GM12878 (cell line): Measurements from ENCODE around the gene SLC43A3. TPM values are rescaled to one million over a fixed set of nuclear protein-coding genes. Genes with fewer than 3 reads are reported as not detected.

Experiments used
- ATAC-seq: fragments of 200-7000 bp; cut with Tn5 transposase; 3 replicates; pipeline ENCODE4 v1.9.1; 2020; ENCODE audit warnings: mild to moderate bottlenecking, moderate library complexity
- BruUV-seq: library from RNA; stranded (reverse); fragments of 400-500 nt; replicated peaks from 2 replicates; lab custom pipeline; 2021; lab: Mats Ljungman, UMichigan
- CTCF ChIA-PET: fragments of 300-600 bp; sonication (Branson Sonifier 250); formaldehyde crosslinking; extraction: SDS; loops from one replicate; lab custom pipeline; 2021; ENCODE audit warnings: inconsistent platforms; lab: Yijun Ruan, JAX
- POLR2A ChIA-PET: fragments of 350-600 bp; formaldehyde crosslinking; extraction: SDS; loops from one replicate; lab custom pipeline; 2021; ENCODE audit warnings: inconsistent platforms; lab: Charles Lee
- RAD21 ChIA-PET: fragments of 300-600 bp; sonication (Branson Sonifier 250); formaldehyde crosslinking; loops from one replicate; lab custom pipeline; 2023; ENCODE audit warnings: antibody characterized with exemption; ENCODE audit not compliant: unreplicated experiment; lab: Charles Lee
- SMC1A ChIA-PET: fragments of 300-600 bp; sonication (Branson Sonifier 250); formaldehyde crosslinking; loops from one replicate; lab custom pipeline; 2023; ENCODE audit not compliant: unreplicated experiment, uncharacterized antibody; lab: Charles Lee
- DNase-seq: peaks from one replicate; pipeline ENCODE4 v3.0.0-alpha.2; 2011; ENCODE audit warnings: low read depth, low spot score
- FAIRE-seq: peaks from 3 replicates; lab custom pipeline; 2011; peaks lifted over from hg19 to GRCh38; lab: Jason Lieb, UNC
- H2AFZ ChIP-seq: 2 replicates; pipeline ENCODE4 v1.6.0; 2011; ENCODE audit warnings: low read depth, low read length, control low read depth; ENCODE audit not compliant: control insufficient read depth
- H3K27ac ChIP-seq: 2 replicates; pipeline ENCODE4 v1.5.1; 2011; ENCODE audit warnings: control low read depth; ENCODE audit not compliant: control insufficient read depth, insufficient read depth
- H3K27me3 ChIP-seq, 2 experiments: replicated peaks in 1 of 2; 2 replicates each; pipeline versions ENCODE4 v1.6.0 to v1.6.1; 2011; ENCODE audit warnings: low read length in 1 of 2; ENCODE audit not compliant: control insufficient read depth in 2 of 2, insufficient read depth in 2 of 2
- H3K36me3 ChIP-seq, 2 experiments: 2 replicates each; pipeline ENCODE4 v1.5.1; 2011; ENCODE audit warnings: low read length in 1 of 2; ENCODE audit not compliant: control insufficient read depth in 2 of 2, insufficient read depth in 2 of 2
- H3K4me1 ChIP-seq: 2 replicates; pipeline ENCODE4 v1.6.1; 2011; ENCODE audit warnings: mild to moderate bottlenecking, low read length, moderate library complexity, mixed read lengths; ENCODE audit not compliant: control insufficient read depth, insufficient read depth
- H3K4me2 ChIP-seq: 2 replicates; pipeline ENCODE4 v1.6.0; 2011; ENCODE audit warnings: control low read depth; ENCODE audit not compliant: control insufficient read depth, insufficient read depth
- H3K4me3 ChIP-seq: fragments of 200-600 bp; sonication (generic); 2 replicates; pipeline ENCODE4 v1.5.1; 2016
- H3K79me2 ChIP-seq: 2 replicates; pipeline ENCODE4 v1.6.0; 2011; ENCODE audit warnings: low read length; ENCODE audit not compliant: control insufficient read depth, insufficient read depth
- H3K9ac ChIP-seq: 2 replicates; pipeline ENCODE4 v1.8.0; 2011; ENCODE audit warnings: low read length, control low read depth, mixed read lengths; ENCODE audit not compliant: control insufficient read depth, insufficient read depth
- H3K9me3 ChIP-seq: replicated peaks from 3 replicates; pipeline ENCODE4 v1.5.1; 2011; ENCODE audit warnings: mild to moderate bottlenecking, low read length; ENCODE audit not compliant: control insufficient read depth, insufficient read depth
- H4K20me1 ChIP-seq: 2 replicates; pipeline ENCODE4 v1.6.0; 2011; ENCODE audit not compliant: control insufficient read depth, insufficient read depth
- HCFC1 ChIP-seq: fragments of 150-350 bp; IDR thresholded peaks from 2 replicates; pipeline ENCODE4 v1.6.1; 2014; ENCODE audit warnings: low read length
- HDGF ChIP-seq: fragments of 450-650 bp; IDR thresholded peaks from 2 replicates; pipeline ENCODE4 v1.6.1; 2016; ENCODE audit warnings: antibody characterized with exemption
- NR2C1 ChIP-seq: fragments of 450-650 bp; IDR thresholded peaks from 2 replicates; pipeline ENCODE4 v1.6.1; 2017; ENCODE audit warnings: antibody characterized with exemption, mild to moderate bottlenecking, moderate library complexity
- NR2C2 ChIP-seq: IDR thresholded peaks from 2 replicates; pipeline ENCODE4 v1.6.1; 2011; ENCODE audit warnings: borderline replicate concordance, low read depth; ENCODE audit not compliant: control insufficient read depth, insufficient read length
- PML ChIP-seq: IDR thresholded peaks from 2 replicates; pipeline ENCODE4 v1.6.1; 2012; ENCODE audit warnings: low read length, inconsistent platforms
- SUPT20H ChIP-seq: IDR thresholded peaks from 2 replicates; pipeline ENCODE4 v1.6.1; 2011; ENCODE audit warnings: low read depth, mild to moderate bottlenecking, low read length, moderate library complexity, borderline replicate concordance; ENCODE audit not compliant: control insufficient read depth
- WGBS: methylation state at CpG from one replicate; pipeline ENCODE4 v1.1.6; 2016; ENCODE audit warnings: low lambda C conversion rate; ENCODE audit not compliant: insufficient replicate concordance, insufficient coverage; ENCODE audit errors: missing lambda C conversion rate; 5-methylcytosine and 5-hydroxymethylcytosine counted together
- in situ Hi-C: fragments of 300-500 bp; cut with MboI; formaldehyde crosslinking; loops from 9 replicates; pipeline ENCODE4 v1.14.3; 2018; ENCODE audit warnings: mixed read lengths
- intact Hi-C: fragments of 100-400 bp; cut with micrococcal nuclease; formaldehyde crosslinking; loops from one replicate; pipeline ENCODE4 v1.14.2; 2022; ENCODE audit not compliant: unreplicated experiment
- polyA plus RNA-seq, 11 experiments: library from polyadenylated mRNA; depleted of rRNA in 4 of 11; unstranded in 6 of 11; stranded (reverse) in 5 of 11; fragments of >200 nt; fragmentation: Nextera tagmentation in 4 of 11; fragmentation: Illumina TruSeq in 1 of 11; extraction: Ambion mirVana in 4 of 11; extraction: Trizol in 1 of 11; gene quantifications; 1 replicate in 1 of 11; 2 replicates in 10 of 11; pipeline versions ENCODE4 v1.2.1 to v1.2.3, GENCODE V29; 2011 to 2016; ENCODE audit warnings: inconsistent platforms in 2 of 11, missing spikeins in 2 of 11, low read depth in 1 of 11
- total RNA-seq, 4 experiments: library from RNA; depleted of rRNA in 3 of 4; stranded (reverse); fragments of >200 nt in 3 of 4; fragmentation: Illumina TruSeq in 1 of 4; extraction: Trizol in 1 of 4; gene quantifications; 2 replicates each; pipeline versions ENCODE4 v1.2.1 to v1.2.3, GENCODE V29; 2013 to 2021
- TF ChIP-seq, protein P1 (sequence below): fragments of 450-650 bp; IDR thresholded peaks from 2 replicates; pipeline ENCODE4 v1.6.1; 2017; ENCODE audit warnings: mild to moderate bottlenecking, moderate library complexity
- TF ChIP-seq, protein P2 (sequence below): fragments of 450-650 bp; conservative IDR thresholded peaks from 2 replicates; pipeline ENCODE4 v1.6.1; 2017; ENCODE audit warnings: mild to moderate bottlenecking, moderate library complexity
- TF ChIP-seq, protein P3 (sequence below): IDR thresholded peaks from 2 replicates; pipeline ENCODE4 v1.6.1; 2012; ENCODE audit warnings: low read depth, low read length, improper control_type of control experiment

The SLC43A3 gene
- total and polyA plus RNA-seq, 10 of the 15 experiments (the other 5 are each of a cell fraction or from before 2014, with no cell fraction given) = 37.5 to 237 (median 132) TPM

DNA sequence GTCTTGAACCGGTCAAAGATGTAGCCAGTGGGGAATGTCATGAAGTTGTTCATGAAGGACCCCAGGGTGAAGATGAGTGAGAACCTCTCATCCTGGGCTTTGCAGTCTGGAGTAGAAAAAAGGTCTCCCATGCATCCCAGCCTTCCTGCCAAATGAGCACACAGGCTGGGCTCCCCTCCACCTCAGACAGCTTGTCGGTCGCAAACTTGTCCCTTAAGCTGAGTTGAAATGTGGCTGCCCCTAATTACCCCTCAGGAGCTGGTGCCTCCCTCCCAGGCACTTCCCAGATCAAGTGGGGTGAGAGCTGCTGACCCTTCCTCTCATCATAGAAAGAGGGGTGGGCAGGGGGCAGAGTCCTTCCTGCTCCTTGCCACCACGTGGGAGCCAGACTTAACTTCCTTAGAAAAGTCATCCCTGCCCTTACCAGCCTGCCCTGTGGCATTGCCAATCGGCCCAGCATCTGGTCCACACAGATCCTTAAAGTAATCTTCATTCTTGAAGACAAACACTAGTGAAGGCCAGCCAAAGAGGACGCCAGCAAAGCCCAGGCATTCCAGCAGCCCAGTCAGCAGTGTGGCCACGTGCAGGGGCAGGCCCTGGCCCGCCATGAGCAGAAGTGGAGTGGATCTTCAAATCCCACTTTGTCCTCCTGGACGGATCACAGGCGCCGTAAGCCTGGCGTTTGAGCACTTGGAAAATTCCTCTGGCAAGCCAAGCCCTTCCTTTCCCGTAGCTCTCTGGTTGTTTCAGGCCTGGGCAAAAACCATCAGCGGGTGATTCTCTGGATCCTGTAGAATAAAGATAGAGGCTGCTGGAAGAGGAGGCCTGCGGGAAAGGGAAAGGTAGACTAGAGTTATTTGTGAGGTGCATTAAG is 1.1 kb downstream of the SLC43A3 start (continued):
- TF ChIP-seq, protein P1, sequence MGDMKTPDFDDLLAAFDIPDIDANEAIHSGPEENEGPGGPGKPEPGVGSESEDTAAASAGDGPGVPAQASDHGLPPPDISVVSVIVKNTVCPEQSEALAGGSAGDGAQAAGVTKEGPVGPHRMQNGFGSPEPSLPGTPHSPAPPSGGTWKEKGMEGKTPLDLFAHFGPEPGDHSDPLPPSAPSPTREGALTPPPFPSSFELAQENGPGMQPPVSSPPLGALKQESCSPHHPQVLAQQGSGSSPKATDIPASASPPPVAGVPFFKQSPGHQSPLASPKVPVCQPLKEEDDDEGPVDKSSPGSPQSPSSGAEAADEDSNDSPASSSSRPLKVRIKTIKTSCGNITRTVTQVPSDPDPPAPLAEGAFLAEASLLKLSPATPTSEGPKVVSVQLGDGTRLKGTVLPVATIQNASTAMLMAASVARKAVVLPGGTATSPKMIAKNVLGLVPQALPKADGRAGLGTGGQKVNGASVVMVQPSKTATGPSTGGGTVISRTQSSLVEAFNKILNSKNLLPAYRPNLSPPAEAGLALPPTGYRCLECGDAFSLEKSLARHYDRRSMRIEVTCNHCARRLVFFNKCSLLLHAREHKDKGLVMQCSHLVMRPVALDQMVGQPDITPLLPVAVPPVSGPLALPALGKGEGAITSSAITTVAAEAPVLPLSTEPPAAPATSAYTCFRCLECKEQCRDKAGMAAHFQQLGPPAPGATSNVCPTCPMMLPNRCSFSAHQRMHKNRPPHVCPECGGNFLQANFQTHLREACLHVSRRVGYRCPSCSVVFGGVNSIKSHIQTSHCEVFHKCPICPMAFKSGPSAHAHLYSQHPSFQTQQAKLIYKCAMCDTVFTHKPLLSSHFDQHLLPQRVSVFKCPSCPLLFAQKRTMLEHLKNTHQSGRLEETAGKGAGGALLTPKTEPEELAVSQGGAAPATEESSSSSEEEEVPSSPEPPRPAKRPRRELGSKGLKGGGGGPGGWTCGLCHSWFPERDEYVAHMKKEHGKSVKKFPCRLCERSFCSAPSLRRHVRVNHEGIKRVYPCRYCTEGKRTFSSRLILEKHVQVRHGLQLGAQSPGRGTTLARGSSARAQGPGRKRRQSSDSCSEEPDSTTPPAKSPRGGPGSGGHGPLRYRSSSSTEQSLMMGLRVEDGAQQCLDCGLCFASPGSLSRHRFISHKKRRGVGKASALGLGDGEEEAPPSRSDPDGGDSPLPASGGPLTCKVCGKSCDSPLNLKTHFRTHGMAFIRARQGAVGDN = peak; percentile 91
- TF ChIP-seq HCFC1 (no peak), PML (no peak)

GRCh38 chr11:57424792-57425564 is 1.9 kb downstream of the SLC43A3 start:
- FAIRE-seq (peak; percentile 96), DNase-seq (peak; percentile 95), ATAC-seq (peak; percentile 88)
- Histone ChIP-seq H2AFZ (peak overlapping the region; percentile 9), H3K27ac (peak overlapping the region; percentile 97), H3K27me3 (no peaks in the 10 kb centered on the region), H3K4me1 (peaks cover 39% of the 10 kb centered on the region), H3K9ac (peak overlapping the region; percentile 94), H3K4me3 (peak overlapping the region; percentile 88), H3K79me2 (peaks cover 68% of the 10 kb centered on the region), H3K4me2 (peak overlapping the region; percentile 99), H3K9me3 (no peaks in the 10 kb centered on the region), H4K20me1 (peaks cover 3% of the 10 kb centered on the region; the same call in 1 of the 2 replicates), H3K36me3 (peaks cover 12 to 24% of the 10 kb centered on the region in 2 experiments)
- WGBS = under 1% methylated on average over 15 of the region's 15 CpGs
- RAD21 ChIA-PET = interaction anchor here (1.5 to 3.3 kb wide), 4 partner anchors 18 to 100 kb away, joined by 5 to 21 read pairs (median 10); no protein-coding TSS in a partner anchor
- POLR2A ChIA-PET = interaction anchor here (0.6 to 3.3 kb wide), 6 partner anchors 9 to 100 kb away, joined by 3 to 22 read pairs (median 9); partner anchors contain the start of gene TNKS1BP1
- BruUV-seq = TSS peak; percentile 92
- in situ Hi-C loops (no loop called here), intact Hi-C loops (loop anchor here (1.0 to 5.0 kb wide), 3 partner anchors 19 to 232 kb away; partner anchors contain the start of gene CLP1)
- SMC1A ChIA-PET = interaction anchor here (0.6 to 1.5 kb wide), 2 partner anchors 33 to 60 kb away, joined by 3 to 4 read pairs; no protein-coding TSS in a partner anchor
- CTCF ChIA-PET = interaction anchor here (0.6 to 3.9 kb wide), 7 partner anchors 8 to 102 kb away, joined by 3 to 15 read pairs (median 4); no protein-coding TSS in a partner anchor
- TF ChIP-seq NR2C2 (no peak), NR2C1 (no peak), HDGF (peak; percentile 20; the same call in 1 of the 2 replicates), SUPT20H (no peak)
- TF ChIP-seq, protein P2, sequence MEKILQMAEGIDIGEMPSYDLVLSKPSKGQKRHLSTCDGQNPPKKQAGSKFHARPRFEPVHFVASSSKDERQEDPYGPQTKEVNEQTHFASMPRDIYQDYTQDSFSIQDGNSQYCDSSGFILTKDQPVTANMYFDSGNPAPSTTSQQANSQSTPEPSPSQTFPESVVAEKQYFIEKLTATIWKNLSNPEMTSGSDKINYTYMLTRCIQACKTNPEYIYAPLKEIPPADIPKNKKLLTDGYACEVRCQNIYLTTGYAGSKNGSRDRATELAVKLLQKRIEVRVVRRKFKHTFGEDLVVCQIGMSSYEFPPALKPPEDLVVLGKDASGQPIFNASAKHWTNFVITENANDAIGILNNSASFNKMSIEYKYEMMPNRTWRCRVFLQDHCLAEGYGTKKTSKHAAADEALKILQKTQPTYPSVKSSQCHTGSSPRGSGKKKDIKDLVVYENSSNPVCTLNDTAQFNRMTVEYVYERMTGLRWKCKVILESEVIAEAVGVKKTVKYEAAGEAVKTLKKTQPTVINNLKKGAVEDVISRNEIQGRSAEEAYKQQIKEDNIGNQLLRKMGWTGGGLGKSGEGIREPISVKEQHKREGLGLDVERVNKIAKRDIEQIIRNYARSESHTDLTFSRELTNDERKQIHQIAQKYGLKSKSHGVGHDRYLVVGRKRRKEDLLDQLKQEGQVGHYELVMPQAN = peak; percentile 57; the same call in 1 of the 2 replicates
- TF ChIP-seq, protein P3, sequence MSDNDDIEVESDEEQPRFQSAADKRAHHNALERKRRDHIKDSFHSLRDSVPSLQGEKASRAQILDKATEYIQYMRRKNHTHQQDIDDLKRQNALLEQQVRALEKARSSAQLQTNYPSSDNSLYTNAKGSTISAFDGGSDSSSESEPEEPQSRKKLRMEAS = peak; percentile 83
